BLaER1 (cell line): ENCODE data around the gene TWIST2.

Experiments used
- H3K27ac ChIP-seq: shearing (Covaris generic); formaldehyde crosslinking; 2 replicates; pipeline ENCODE4 v1.8.1; 2022
- H3K27me3 ChIP-seq: shearing (Covaris generic); formaldehyde crosslinking; 2 replicates; pipeline ENCODE4 v1.8.1; 2022
- H3K36me3 ChIP-seq: shearing (Covaris generic); formaldehyde crosslinking; 2 replicates; pipeline ENCODE4 v1.8.1; 2022
- H3K4me1 ChIP-seq: shearing (Covaris generic); formaldehyde crosslinking; 2 replicates; pipeline ENCODE4 v1.8.1; 2022
- H3K4me2 ChIP-seq: shearing (Covaris generic); formaldehyde crosslinking; 2 replicates; pipeline ENCODE4 v1.8.1; 2022
- H3K4me3 ChIP-seq: shearing (Covaris generic); formaldehyde crosslinking; 2 replicates; pipeline ENCODE4 v1.8.1; 2022
- H3K9ac ChIP-seq: shearing (Covaris generic); formaldehyde crosslinking; 2 replicates; pipeline ENCODE4 v1.8.1; 2022
- H3K9me3 ChIP-seq: shearing (Covaris generic); formaldehyde crosslinking; 2 replicates; pipeline ENCODE4 v1.8.1; 2022
- H4K20me1 ChIP-seq: shearing (Covaris generic); formaldehyde crosslinking; 2 replicates; pipeline ENCODE4 v1.8.1; 2022
- Cebpa-rat ChIP-seq: shearing (Covaris generic); IDR thresholded peaks from 2 replicates; pipeline ENCODE4 v1.8.1; 2022

The TWIST2 gene

DNA sequence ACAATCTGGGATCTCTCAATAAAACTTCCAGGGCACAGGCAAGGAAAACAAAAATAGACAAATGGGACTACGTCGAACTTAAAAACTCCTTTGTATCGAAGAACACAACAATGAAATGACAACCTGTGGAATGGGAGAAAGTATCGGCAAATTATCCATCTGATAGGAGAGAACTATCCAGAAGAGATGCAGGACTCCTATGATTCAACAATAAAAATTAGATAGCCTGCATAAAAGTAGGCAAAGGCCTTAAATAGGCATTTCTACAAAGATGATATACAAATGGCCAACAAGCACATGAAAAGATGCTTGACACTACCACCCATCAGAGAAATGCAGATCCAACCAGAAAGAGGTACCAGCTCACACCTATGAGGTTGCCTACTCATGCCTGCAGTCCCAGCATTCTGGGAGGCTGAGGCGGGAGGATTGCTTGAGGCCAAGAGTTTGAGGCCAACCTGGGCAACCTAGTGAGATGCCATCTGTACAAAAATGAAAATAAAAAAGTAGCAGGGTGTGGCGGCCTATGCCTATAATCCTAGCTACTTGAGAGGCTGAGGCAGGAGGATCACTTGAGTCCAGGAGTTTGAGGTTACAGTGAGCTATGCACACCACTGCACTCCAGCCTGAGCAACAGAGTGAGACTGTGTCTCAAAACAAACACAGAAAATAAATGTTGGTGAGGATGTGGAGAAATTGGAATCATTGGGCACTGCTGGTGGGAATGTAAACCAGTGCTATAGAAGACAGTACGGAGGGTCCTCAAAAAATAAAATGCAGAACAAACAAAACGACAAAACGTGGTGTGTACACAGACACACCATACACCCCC, 21.6 kb downstream of the TWIST2 start:
- H3K36me3 ChIP-seq: no peaks in the 10 kb centered on the region
- no peaks in the 10 kb centered on the region for H4K20me1 ChIP-seq
- no peak overlapping the region for H3K27ac ChIP-seq
- no peak overlapping the region for H3K9ac ChIP-seq
- peaks cover 24% of the 10 kb centered on the region for H3K4me1 ChIP-seq
- no peak overlapping the region for H3K4me3 ChIP-seq
- peaks cover 13% of the 10 kb centered on the region; the same call in 1 of the 2 replicates for H3K9me3 ChIP-seq
- H3K27me3 ChIP-seq: no peaks in the 10 kb centered on the region
- TF ChIP-seq Cebpa-rat: no peak
- no peak overlapping the region for H3K4me2 ChIP-seq

- no peaks in the 10 kb centered on the region for H3K36me3 ChIP-seq
- H3K27me3 ChIP-seq: no peaks in the 10 kb centered on the region
- H3K27ac ChIP-seq: no peak overlapping the region
- no peak overlapping the region for H3K9ac ChIP-seq
- H3K4me1 ChIP-seq: peaks cover 24% of the 10 kb centered on the region
- H3K4me3 ChIP-seq: no peak overlapping the region
- TF ChIP-seq Cebpa-rat: no peak
- no peaks in the 10 kb centered on the region for H4K20me1 ChIP-seq
- H3K4me2 ChIP-seq: no peak overlapping the region
- peaks cover 5% of the 10 kb centered on the region; the same call in 1 of the 2 replicates for H3K9me3 ChIP-seq
Measured at GRCh38 chr2:238870261-238870660, 22.4 kb downstream of the TWIST2 start.

DNA sequence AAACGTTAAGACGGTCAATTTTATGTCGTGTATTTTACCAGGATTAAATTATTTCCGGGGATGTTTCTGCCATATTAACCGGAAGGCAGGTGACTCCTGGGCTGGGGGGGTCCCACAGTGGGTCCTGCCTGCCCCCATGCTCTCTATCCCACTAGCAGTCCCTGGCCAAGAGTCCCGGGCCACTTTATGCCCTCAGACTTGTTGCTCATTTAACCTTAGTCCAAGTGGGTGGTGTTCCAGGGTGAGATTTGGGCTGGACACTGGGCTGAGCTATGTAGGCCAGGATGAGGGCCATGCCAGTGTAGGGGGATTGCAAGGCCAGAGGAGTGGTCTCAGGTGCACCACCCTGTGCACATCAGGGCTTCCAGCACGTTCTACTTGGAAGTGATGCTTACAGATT, 24.1 kb downstream of the TWIST2 start:
- Histone ChIP-seq H3K27ac (no peak overlapping the region), H3K4me2 (no peak overlapping the region), H3K4me1 (peaks cover 17% of the 10 kb centered on the region), H3K9me3 (peaks cover 8% of the 10 kb centered on the region; the same call in 1 of the 2 replicates), H3K9ac (no peak overlapping the region), H4K20me1 (no peaks in the 10 kb centered on the region), H3K27me3 (no peaks in the 10 kb centered on the region), H3K36me3 (no peaks in the 10 kb centered on the region), H3K4me3 (no peak overlapping the region)
- no peak for TF ChIP-seq Cebpa-rat

- Histone ChIP-seq H3K36me3 (no peaks in the 10 kb centered on the region), H3K9me3 (peaks cover 12% of the 10 kb centered on the region; the same call in 1 of the 2 replicates), H3K4me1 (peaks cover 9% of the 10 kb centered on the region; the same call in 1 of the 2 replicates), H3K9ac (no peak overlapping the region), H3K4me2 (no peak overlapping the region), H3K4me3 (no peak overlapping the region), H3K27ac (no peak overlapping the region), H4K20me1 (no peaks in the 10 kb centered on the region), H3K27me3 (no peaks in the 10 kb centered on the region)
- TF ChIP-seq Cebpa-rat: no peak
Measured at GRCh38 chr2:238872628-238873380, 24.9 kb downstream of the TWIST2 start.

DNA sequence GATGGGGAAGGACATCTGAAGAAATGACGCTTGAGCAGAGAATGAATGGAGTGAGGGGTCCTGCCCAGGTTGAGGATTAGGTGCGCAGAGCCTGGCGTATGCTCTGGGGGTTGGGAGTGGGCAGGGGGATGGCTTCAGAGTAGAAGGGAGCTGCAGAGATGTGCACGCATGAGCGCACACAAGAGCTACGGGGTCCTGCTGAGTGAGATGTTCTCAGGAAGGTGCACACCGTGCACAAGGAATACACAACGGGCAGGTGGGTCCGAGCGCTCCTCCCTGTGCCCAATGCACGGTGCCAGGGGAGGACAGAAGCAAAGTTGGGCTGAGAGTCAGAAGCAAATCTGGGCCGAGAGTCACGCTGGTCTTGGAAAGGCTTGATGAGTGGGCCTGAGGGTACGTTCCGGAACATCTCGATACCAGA, 25.5 kb downstream of the TWIST2 start:
- no peaks in the 10 kb centered on the region for H3K36me3 ChIP-seq
- H3K4me1 ChIP-seq: peaks cover 5% of the 10 kb centered on the region; the same call in 1 of the 2 replicates
- H4K20me1 ChIP-seq: no peaks in the 10 kb centered on the region
- peaks cover 18% of the 10 kb centered on the region; the same call in 1 of the 2 replicates for H3K9me3 ChIP-seq
- TF ChIP-seq Cebpa-rat: no peak
- H3K27ac ChIP-seq: no peak overlapping the region
- no peak overlapping the region for H3K4me2 ChIP-seq
- no peaks in the 10 kb centered on the region for H3K27me3 ChIP-seq
- H3K9ac ChIP-seq: no peak overlapping the region
- no peak overlapping the region for H3K4me3 ChIP-seq

- H3K27me3 ChIP-seq: no peaks in the 10 kb centered on the region
- H3K4me2 ChIP-seq: no peak overlapping the region
- no peak overlapping the region for H3K27ac ChIP-seq
- H3K4me3 ChIP-seq: no peak overlapping the region
- H3K9me3 ChIP-seq: peaks cover 18% of the 10 kb centered on the region; the same call in 1 of the 2 replicates
- H3K4me1 ChIP-seq: peaks cover 5% of the 10 kb centered on the region; the same call in 1 of the 2 replicates
- no peak overlapping the region for H3K9ac ChIP-seq
- TF ChIP-seq Cebpa-rat: no peak
- no peaks in the 10 kb centered on the region for H3K36me3 ChIP-seq
- no peaks in the 10 kb centered on the region for H4K20me1 ChIP-seq
Measured at GRCh38 chr2:238873841-238874240, 26.0 kb downstream of the TWIST2 start.

DNA sequence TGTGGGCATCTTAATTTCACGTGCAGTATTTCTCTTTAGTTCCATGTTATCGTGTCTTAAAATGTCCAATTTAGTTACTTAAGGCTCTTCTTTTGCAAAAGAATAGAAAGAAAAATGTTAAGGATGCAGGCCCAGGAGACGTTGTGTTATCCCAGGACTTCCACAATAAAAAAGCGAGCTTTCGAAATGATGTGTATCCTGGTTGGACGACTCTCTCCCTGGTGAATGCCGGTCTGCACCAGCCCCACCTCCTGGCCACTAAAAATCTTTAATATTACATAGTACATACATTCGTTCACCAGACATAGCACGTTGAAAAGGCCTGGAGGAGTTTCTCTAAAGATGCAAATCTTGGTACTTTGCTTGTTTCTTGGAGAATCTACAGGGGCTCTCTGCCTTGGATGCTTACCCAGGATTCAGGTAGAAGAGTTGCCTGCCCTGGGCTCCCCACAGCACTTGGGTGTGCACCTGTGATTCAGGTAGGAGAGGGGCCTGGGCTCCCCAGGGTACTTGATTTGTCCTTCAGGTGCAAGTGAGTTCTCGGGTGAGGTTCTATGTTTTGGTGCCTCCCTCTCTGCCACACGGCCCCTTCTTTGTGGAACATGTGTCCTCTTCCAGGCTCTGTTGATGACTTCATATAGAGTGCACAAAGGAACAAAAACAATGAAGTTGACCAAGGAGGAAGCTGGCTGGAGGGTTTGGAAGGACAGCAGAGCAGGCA, 26.6 kb downstream of the TWIST2 start:
- Histone ChIP-seq H3K36me3 (no peaks in the 10 kb centered on the region), H3K27me3 (no peaks in the 10 kb centered on the region), H3K27ac (no peak overlapping the region), H3K9me3 (peaks cover 18% of the 10 kb centered on the region; the same call in 1 of the 2 replicates), H3K9ac (no peak overlapping the region), H4K20me1 (no peaks in the 10 kb centered on the region), H3K4me3 (no peak overlapping the region), H3K4me1 (peaks cover 5% of the 10 kb centered on the region; the same call in 1 of the 2 replicates), H3K4me2 (no peak overlapping the region)
- no peak for TF ChIP-seq Cebpa-rat

DNA sequence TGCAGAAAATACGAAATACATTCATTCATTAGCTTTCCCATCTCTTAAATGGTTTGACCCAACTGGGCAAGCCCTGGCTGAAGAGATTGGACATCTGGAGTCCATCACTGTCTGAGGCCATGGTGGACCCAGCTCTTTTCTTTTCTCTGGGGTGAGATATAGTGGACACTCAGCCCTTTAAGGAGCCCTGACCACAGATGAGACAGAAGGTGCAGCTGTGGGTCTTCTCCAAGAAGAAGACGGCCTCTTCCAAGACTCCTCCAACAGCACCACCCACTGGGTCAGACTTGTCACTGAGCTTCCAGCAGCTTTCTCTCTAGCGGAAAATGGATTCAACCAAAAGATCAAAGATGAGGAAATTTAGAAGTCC, 27.2 kb downstream of the TWIST2 start:
- H3K4me3 ChIP-seq: no peak overlapping the region
- TF ChIP-seq Cebpa-rat: no peak
- H3K9ac ChIP-seq: no peak overlapping the region
- peaks cover 18% of the 10 kb centered on the region; the same call in 1 of the 2 replicates for H3K9me3 ChIP-seq
- H3K27me3 ChIP-seq: no peaks in the 10 kb centered on the region
- H3K36me3 ChIP-seq: no peaks in the 10 kb centered on the region
- H3K27ac ChIP-seq: no peak overlapping the region
- H3K4me1 ChIP-seq: peaks cover 5% of the 10 kb centered on the region; the same call in 1 of the 2 replicates
- H3K4me2 ChIP-seq: no peak overlapping the region
- H4K20me1 ChIP-seq: no peaks in the 10 kb centered on the region

DNA sequence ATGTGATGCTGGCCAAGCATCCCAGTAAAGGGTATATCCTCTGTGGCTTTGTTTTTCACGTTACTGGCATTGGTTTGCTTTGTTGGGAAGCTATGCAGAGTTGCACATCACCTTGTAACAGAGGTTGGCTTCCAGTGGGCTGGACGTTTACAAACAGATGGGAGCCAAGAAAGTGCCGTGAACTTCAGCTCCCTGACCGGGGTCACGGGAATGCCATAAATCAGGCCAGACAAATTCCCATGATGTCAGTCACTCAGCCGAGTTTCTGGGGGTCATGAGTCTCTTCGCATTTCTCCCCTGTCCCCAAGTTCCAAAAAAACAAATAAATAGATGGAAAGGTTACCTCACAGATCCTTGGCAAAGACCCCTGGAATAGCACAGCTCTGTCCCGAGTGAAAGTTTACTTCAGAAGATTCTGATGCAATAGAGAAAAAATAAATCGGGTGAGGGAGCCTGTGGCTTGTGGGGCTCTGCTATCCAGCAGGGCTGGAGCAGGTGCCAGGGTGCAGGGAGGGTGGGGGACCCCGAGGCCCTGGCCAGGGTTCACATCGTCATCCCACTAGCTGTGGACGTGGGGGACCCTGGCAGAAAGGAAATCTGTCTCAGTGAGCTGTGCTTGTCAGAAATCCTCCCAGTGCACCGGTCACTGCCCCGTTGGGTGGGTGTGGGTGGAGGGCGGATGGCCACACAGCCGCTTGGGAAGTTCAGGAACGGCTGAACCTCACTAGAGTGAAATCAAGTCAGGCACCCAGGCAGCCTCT, 27.8 kb downstream of the TWIST2 start:
- TF ChIP-seq Cebpa-rat: no peak
- Histone ChIP-seq H3K27me3 (no peaks in the 10 kb centered on the region), H3K9me3 (peaks cover 18% of the 10 kb centered on the region; the same call in 1 of the 2 replicates), H3K4me1 (peaks cover 5% of the 10 kb centered on the region; the same call in 1 of the 2 replicates), H4K20me1 (no peaks in the 10 kb centered on the region), H3K4me2 (no peak overlapping the region), H3K9ac (no peak overlapping the region), H3K36me3 (no peaks in the 10 kb centered on the region), H3K27ac (no peak overlapping the region), H3K4me3 (no peak overlapping the region)
